ENCODE data around the gene HRCT1. TPM values are rescaled to one million over a fixed set of nuclear protein-coding genes. Genes with fewer than 3 reads are reported as not detected.

HRCT1 gene
- total RNA-seq, 1 experiment from 2014 or later, result 0.32 TPM

DNA sequence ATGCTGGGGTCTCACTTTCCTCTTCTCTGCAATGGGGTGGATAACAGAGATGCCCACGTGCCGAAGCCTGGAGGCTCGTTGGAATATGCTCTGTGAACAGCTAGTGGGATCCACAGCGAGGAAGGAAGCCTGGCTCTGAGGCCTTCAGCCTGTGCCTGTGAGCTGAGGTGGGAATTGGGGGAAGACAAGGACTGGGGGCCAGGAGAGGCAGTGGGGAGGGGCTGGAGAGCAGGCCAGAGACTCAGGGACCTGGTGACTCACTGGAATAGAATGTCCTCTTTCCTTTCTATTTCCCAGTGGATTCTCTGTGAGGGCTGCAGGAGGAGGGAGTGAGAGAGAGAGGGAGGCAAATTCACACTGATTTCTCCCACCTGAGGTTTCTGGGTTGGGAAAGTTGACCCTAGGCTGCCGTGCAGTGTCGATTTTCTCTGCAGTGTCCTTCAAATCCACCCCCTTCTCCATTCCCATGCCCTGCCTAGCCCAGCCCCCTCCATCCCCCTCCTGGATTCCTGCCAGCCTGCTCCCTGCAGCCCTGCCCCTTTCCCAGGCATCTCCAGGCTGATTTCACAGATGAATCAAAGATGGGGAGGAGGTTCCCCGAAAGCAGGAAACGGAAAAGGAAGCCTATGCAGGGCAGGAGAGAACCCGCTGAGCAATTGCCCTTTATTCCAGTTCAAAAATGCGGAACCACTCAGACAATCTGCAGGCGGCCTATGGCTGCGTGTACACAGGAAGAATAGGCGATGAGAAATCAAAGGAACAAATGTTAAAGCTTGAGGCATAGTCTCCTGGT is 1.9 kb downstream of the HRCT1 start:
- ATAC-seq (peak; percentile 52), DNase-seq (ENCODE audit: low read depth, low spot score) (peak; percentile 32)
- peak overlapping the region; percentile 72 for H2AFZ ChIP-seq (ENCODE audit: low read depth, low read length, poor library complexity, severe bottlenecking)
- CTCF ChIA-PET, result no interaction called here
- H3K9me3 ChIP-seq (ENCODE audit: control insufficient read depth in 1 of 2, insufficient read depth in 1 of 2, low read depth in 1 of 2, low read length in 2 of 2), result no peaks in the 10 kb centered on the region
- H3K4me1 ChIP-seq (ENCODE audit: control insufficient read depth in 1 of 2, insufficient read depth in 2 of 2, low read length in 2 of 2), result peaks cover 47 to 68% of the 10 kb centered on the region in 2 experiments
- H3K9me2 ChIP-seq (ENCODE audit: insufficient read depth), result no peaks in the 10 kb centered on the region
- peak overlapping the region; percentile 49 for H3K9ac ChIP-seq (ENCODE audit: low read length)
- peak overlapping the region; percentile 78 for H3K4me2 ChIP-seq (ENCODE audit: low read length)
- H3K27me3 ChIP-seq (ENCODE audit: insufficient read depth, low read length), result no peaks in the 10 kb centered on the region
- H3K4me3 ChIP-seq (replicated peaks in 1 of 2; ENCODE audit: low read depth in 1 of 2, low read length in 2 of 2), result peak overlapping the region; percentile 25 to 47
- peak overlapping the region; percentile 76 for H3K27ac ChIP-seq (ENCODE audit: low read depth, low read length)
- TF ChIP-seq ZFX (IDR thresholded peaks at IDR 0.05), result no peak
- TF ChIP-seq SRF (IDR thresholded peaks at IDR 0.05; ENCODE audit: low read depth), result no peak
- TF ChIP-seq JUND (IDR thresholded peaks at IDR 0.05), result no peak
- peak; percentile 15; the same call in 1 of the 2 replicates for TF ChIP-seq POLR2AphosphoS5 (IDR thresholded peaks at IDR 0.05; ENCODE audit: low read depth, low read length)
- TF ChIP-seq REST (IDR thresholded peaks at IDR 0.05; ENCODE audit: low read depth), result no peak
- TF ChIP-seq CTCF (IDR thresholded peaks at IDR 0.05 in 2 of 3, conservative IDR thresholded peaks at IDR 0.05 in 1 of 3; ENCODE audit: borderline replicate concordance in 1 of 3, insufficient read depth in 1 of 3, low read depth in 2 of 3, low read length in 2 of 3), result no peak
- no TSS peak for BruUV-seq (replicated peaks)
- no peaks in the 10 kb centered on the region for H3K79me2 ChIP-seq (ENCODE audit: insufficient read depth, low read length)
- POLR2A ChIA-PET, result no interaction called here
- H3K36me3 ChIP-seq (ENCODE audit: control insufficient read depth in 1 of 2, insufficient read depth in 2 of 2, low read length in 2 of 2), result no peaks in the 10 kb centered on the region
- no peaks in the 10 kb centered on the region for H4K20me1 ChIP-seq (ENCODE audit: insufficient read depth)
- intact Hi-C loops (cut with micrococcal nuclease), result no loop called here
- RAD21 ChIA-PET (ENCODE audit: low non-redundant PET in 1 of 2, low total read pairs in 2 of 2, uncharacterized antibody in 2 of 2, unreplicated experiment in 2 of 2), result no interaction called here

Measured in HCT116 (cell line).